Inflammatory macrophage (primary cell): ENCODE data around the gene KCNF1.

Experiments
- DNase-seq, 2 donors: peaks; one replicate each; pipeline ENCODE4 v3.0.0-alpha.2; 2020 to 2022

The KCNF1 gene

GRCh38 chr2:10921525-10921924 is 9.8 kb downstream of the KCNF1 start:
- no peak for DNase-seq

- no peak for DNase-seq
These were observed 10.7 kb downstream of the KCNF1 start for GRCh38 chr2:10922307-10923007.

- no peak for DNase-seq
These were observed 11.3 kb downstream of the KCNF1 start for GRCh38 chr2:10923008-10923375.

DNA sequence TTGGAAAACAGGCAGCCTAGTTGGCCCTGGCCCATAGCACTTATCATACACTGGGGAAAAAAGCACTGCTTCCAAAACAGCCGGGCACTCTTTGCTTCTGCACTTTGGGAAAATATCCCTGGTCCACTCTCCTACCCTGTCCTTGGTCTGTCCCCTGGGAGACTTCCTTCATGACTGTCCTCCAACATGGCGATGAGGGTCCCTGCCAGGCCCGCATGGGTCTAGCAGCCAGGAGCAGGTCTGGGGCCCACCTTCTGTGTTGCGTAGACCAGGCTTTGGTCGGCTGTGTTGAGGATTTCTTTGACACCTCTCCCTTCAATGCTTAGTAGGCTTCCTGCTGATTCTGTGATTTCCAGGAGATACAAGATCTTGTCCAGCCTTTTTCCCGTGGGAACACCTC is 12.2 kb downstream of the KCNF1 start:
- DNase-seq = no peak

- no peak for DNase-seq
These were observed 12.7 kb downstream of the KCNF1 start for GRCh38 chr2:10924441-10924840.

GRCh38 chr2:10924859-10925258 is 13.1 kb downstream of the KCNF1 start:
- no peak for DNase-seq

- DNase-seq = no peak
These were observed 14.6 kb downstream of the KCNF1 start for GRCh38 chr2:10926191-10926820.

- DNase-seq = no peak
These were observed 19.2 kb downstream of the KCNF1 start for GRCh38 chr2:10930721-10931516.

DNA sequence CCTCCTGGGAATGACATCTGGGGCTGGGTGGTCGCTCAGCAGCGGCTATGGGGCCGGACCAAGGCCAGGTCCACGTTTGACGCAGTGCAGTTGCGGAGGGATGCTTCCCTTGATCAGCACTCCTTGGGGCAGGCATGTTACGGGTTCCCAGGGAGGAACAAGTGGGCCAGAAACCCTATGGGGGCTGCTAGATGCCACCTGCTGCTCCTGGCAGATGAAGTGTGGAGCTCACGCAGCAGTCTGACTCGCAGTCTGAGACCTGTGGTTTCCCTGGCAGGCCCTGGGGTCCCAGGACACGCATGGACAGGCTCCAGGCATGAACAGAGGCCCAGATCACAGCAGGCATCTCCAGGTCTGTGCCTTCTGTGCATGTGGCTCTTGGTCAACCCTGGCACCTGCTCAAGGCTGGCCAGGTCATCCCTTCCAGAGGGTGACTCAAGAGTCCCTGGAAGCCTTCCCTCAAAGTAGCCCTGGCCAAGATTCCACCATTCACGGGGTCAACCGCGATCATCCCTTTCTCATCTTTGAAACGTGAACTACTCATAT is 20.0 kb downstream of the KCNF1 start:
- DNase-seq = no peak

DNA sequence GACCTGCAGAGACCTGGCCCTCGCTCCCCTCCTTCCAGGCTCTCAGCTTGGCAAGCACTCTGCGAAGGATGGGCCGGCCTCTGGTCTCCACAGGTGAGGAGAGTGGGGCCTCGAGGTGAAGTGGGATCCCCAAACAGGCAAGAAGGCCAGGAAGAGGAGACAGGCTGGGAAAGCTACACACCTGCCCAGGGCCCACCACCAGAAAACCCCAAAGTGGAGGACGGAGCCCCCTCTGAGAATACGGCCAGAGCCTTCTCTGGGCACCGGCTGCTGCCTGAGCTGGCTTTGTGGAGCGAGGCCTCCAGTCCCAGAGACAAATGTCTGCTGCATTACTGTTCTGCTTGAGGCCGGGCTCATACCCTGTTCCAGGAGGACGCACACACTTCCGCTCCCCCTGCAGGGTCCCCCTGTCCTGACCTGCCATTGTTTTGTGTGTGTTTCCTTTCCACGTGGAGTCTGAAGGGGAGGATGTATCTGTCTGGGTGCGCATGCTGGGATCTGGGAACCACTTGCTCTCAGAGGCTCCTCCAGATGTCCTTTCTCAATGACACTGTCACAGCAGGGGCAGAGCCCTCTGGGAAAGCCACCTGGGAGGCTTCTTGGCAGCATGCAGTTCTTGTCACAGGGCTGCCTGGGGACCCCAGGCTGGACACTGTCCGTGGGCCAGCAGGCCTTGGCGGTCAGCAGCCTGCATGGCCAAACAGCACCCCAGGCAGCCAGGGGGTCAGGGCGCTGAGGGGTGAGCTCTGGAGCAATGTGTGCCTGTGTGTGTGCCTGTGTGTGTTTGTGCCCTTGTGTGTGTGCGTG is 20.8 kb downstream of the KCNF1 start:
- no peak for DNase-seq

DNA sequence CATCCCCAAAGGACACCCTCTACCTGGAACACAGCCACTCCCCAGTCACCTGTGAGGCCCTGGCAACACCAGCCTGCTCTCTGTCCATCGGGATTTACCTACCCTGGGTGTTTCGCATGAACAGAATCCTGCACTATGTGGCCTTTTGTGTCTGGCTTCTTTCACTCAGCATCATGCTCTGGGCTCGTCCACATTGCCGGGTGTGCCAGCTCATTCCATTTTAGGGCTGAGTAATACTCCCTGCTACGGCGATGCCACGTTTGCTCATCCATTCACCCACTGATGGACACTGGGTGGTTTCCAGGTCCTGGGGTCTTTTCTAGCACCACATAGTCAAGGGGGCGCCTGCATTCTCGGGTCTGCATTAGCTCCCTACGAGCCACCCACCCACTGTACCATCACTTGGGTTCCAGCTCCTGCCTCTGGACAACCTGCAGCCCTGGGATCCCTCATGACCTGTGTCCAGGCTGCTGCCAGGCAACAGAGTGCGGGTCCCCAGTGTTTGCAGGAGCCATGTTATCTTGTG is 22.0 kb downstream of the KCNF1 start:
- DNase-seq = no peak

- DNase-seq = no peak
These were observed 22.7 kb downstream of the KCNF1 start for GRCh38 chr2:10934308-10934978.

- no peak for DNase-seq
These were observed 23.2 kb downstream of the KCNF1 start for GRCh38 chr2:10934979-10935350.

DNA sequence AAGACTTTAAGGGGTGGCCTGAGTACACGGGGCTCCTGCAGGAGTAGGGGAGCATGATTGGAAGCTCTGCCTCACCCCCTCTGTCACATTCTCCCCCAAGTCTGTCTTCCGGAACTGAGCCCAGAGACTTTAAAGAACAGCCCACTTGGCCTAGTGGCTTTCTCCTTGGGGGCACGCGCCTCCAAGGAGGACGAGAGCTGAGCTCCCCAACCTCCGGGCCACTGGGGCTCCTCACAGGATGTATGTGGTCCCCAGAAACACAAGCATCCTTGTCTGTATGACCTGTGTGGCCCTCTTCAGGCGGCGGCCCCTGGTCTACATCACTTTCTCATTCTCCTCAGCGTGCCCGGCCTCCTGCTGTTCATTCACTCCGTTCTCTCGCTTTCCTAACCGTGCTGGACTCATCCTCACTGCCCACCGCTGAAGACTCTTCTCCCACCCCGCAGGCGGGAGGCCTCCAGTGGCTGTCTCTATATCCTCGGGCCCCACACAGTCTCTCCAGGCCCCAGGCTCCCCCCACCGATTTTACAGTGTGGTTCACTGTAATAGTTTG is 23.7 kb downstream of the KCNF1 start:
- no peak for DNase-seq

- no peak for DNase-seq
These were observed 24.5 kb downstream of the KCNF1 start for GRCh38 chr2:10935953-10936942.

- no peak for DNase-seq
These were observed 27.3 kb downstream of the KCNF1 start for GRCh38 chr2:10939058-10939457.

- no peak for DNase-seq
These were observed 28.9 kb downstream of the KCNF1 start for GRCh38 chr2:10940596-10940995.

GRCh38 chr2:10941383-10941782 is 29.6 kb downstream of the KCNF1 start:
- no peak for DNase-seq

GRCh38 chr2:10944799-10945198 is 33.1 kb downstream of the KCNF1 start:
- DNase-seq = no peak

- no peak for DNase-seq
These were observed 34.7 kb downstream of the KCNF1 start for GRCh38 chr2:10946394-10946793.
